PC-3 (cell line): ENCODE measurements around the gene CTRL.

Source experiments
- EZH2 ChIP-seq: fragments of 300-600 bp; sonication (generic); IDR thresholded peaks from one replicate; pipeline ENCODE4 v1.6.1; 2017; ENCODE audit warnings: antibody characterized with exemption, mild to moderate bottlenecking, low read length; ENCODE audit not compliant: unreplicated experiment
- TF ChIP-seq, protein P1 (sequence below): fragments of 300-600 bp; sonication (generic); conservative IDR thresholded peaks from 2 replicates; pipeline ENCODE4 v1.5.1; 2017; ENCODE audit warnings: antibody characterized with exemption, low read depth, mild to moderate bottlenecking, low read length

GRCh38 chr16:67971111-67971510, 39.4 kb upstream of the CTRL start:
- TF ChIP-seq, protein P1, sequence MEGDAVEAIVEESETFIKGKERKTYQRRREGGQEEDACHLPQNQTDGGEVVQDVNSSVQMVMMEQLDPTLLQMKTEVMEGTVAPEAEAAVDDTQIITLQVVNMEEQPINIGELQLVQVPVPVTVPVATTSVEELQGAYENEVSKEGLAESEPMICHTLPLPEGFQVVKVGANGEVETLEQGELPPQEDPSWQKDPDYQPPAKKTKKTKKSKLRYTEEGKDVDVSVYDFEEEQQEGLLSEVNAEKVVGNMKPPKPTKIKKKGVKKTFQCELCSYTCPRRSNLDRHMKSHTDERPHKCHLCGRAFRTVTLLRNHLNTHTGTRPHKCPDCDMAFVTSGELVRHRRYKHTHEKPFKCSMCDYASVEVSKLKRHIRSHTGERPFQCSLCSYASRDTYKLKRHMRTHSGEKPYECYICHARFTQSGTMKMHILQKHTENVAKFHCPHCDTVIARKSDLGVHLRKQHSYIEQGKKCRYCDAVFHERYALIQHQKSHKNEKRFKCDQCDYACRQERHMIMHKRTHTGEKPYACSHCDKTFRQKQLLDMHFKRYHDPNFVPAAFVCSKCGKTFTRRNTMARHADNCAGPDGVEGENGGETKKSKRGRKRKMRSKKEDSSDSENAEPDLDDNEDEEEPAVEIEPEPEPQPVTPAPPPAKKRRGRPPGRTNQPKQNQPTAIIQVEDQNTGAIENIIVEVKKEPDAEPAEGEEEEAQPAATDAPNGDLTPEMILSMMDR: no peak
- TF ChIP-seq EZH2: no peak
